Keratinocyte (primary cell): Measurements from ENCODE around the gene UMAD1. TPM values are rescaled to one million over a fixed set of nuclear protein-coding genes. Genes with fewer than 3 reads are reported as not detected.

Experiments used
- DNase-seq: peaks from one replicate; pipeline ENCODE4 v3.0.0-alpha.2; 2011; ENCODE audit warnings: low read depth, missing footprints, low spot score
- FAIRE-seq: peaks from 2 replicates; lab custom pipeline; 2011; peaks lifted over from hg19 to GRCh38; lab: Jason Lieb, UNC
- H2AFZ ChIP-seq: 2 replicates; pipeline ENCODE4 v1.6.0; 2012; ENCODE audit warnings: low read length, control low read depth, inconsistent platforms; ENCODE audit not compliant: control insufficient read depth
- H3K27ac ChIP-seq: 2 replicates; pipeline ENCODE4 v1.5.1; 2011; ENCODE audit warnings: low read length; ENCODE audit not compliant: control insufficient read depth, insufficient read depth
- H3K27me3 ChIP-seq: 3 replicates; pipeline ENCODE4 v1.6.0; 2011; ENCODE audit warnings: low read length; ENCODE audit not compliant: control insufficient read depth, insufficient read depth; ENCODE audit errors: extremely low read depth
- H3K36me3 ChIP-seq, 2 experiments: 2 replicates in 1 of 2; 3 replicates in 1 of 2; pipeline ENCODE4 v1.5.1; 2011; ENCODE audit warnings: low read length in 2 of 2, mild to moderate bottlenecking in 1 of 2; ENCODE audit not compliant: control insufficient read depth in 2 of 2, insufficient read depth in 2 of 2; ENCODE audit errors: extremely low read depth in 1 of 2
- H3K4me1 ChIP-seq: 3 replicates; pipeline ENCODE4 v1.5.1; 2011; ENCODE audit warnings: low read length; ENCODE audit not compliant: control insufficient read depth, insufficient read depth; ENCODE audit errors: extremely low read depth
- H3K4me2 ChIP-seq: 3 replicates; pipeline ENCODE4 v1.6.0; 2011; ENCODE audit warnings: low read depth, low read length; ENCODE audit not compliant: control insufficient read depth, insufficient read depth; ENCODE audit errors: extremely low read depth
- H3K4me3 ChIP-seq, 3 experiments: fragments of 200-600 bp in 1 of 3; sonication (generic) in 1 of 3; 2 replicates in 2 of 3; 3 replicates in 1 of 3; pipeline ENCODE4 v1.5.1; 2011 to 2016; ENCODE audit warnings: low read length in 3 of 3, mild to moderate bottlenecking in 3 of 3, control low read depth in 2 of 3, inconsistent platforms in 1 of 3, low read depth in 1 of 3, mixed read lengths in 1 of 3, mixed run types in 1 of 3, moderate library complexity in 1 of 3; ENCODE audit not compliant: control insufficient read depth in 2 of 3, insufficient read depth in 2 of 3; ENCODE audit errors: extremely low read depth in 1 of 3
- H3K79me2 ChIP-seq: 2 replicates; pipeline ENCODE4 v1.6.0; 2012; ENCODE audit warnings: low read length; ENCODE audit not compliant: control insufficient read depth, insufficient read depth
- H3K9ac ChIP-seq: 3 replicates; pipeline ENCODE4 v1.6.0; 2011; ENCODE audit warnings: low read length; ENCODE audit not compliant: control insufficient read depth, insufficient read depth; ENCODE audit errors: extremely low read depth
- H3K9me1 ChIP-seq: 3 replicates; pipeline ENCODE4 v1.6.0; 2011; ENCODE audit warnings: low read length; ENCODE audit not compliant: control insufficient read depth, insufficient read depth; ENCODE audit errors: extremely low read depth
- H3K9me3 ChIP-seq: 2 replicates; pipeline ENCODE4 v1.5.1; 2012; ENCODE audit warnings: low read depth, low read length; ENCODE audit not compliant: control insufficient read depth
- H4K20me1 ChIP-seq: 3 replicates; pipeline ENCODE4 v1.6.0; 2011; ENCODE audit warnings: low read length; ENCODE audit not compliant: control insufficient read depth, insufficient read depth; ENCODE audit errors: extremely low read depth
- CTCF ChIP-seq, 3 experiments: IDR thresholded peaks in 1 of 3; conservative IDR thresholded peaks in 1 of 3; optimal IDR thresholded peaks in 1 of 3; 2 replicates in 2 of 3; 3 replicates in 1 of 3; pipeline versions ENCODE3 to v1.5.1; 2011; ENCODE audit warnings: low read length in 3 of 3, mild to moderate bottlenecking in 3 of 3, moderate library complexity in 2 of 3, control low read depth in 1 of 3, inconsistent platforms in 1 of 3; ENCODE audit not compliant: insufficient read depth in 2 of 3; ENCODE audit errors: extremely low read depth in 1 of 3
- EZH2 ChIP-seq: IDR thresholded peaks from one replicate; pipeline ENCODE4 v1.6.1; 2012; ENCODE audit warnings: inconsistent platforms, mild to moderate bottlenecking, low read length, moderate library complexity
- dilution Hi-C: fragments of 300-500 bp; cut with MboI; formaldehyde crosslinking; loops from one replicate; pipeline ENCODE4 v1.7.0; 2020; ENCODE audit warnings: low sequenced_read_pairs; ENCODE audit not compliant: extremely low pct_ligation_motif_present
- polyA plus RNA-seq, 5 experiments: library from polyadenylated mRNA; depleted of rRNA in 3 of 5; stranded (reverse) in 3 of 5; stranded (forward) in 1 of 5; unstranded in 1 of 5; fragments of >200 nt; gene quantifications; 1 replicate in 1 of 5; 2 replicates in 3 of 5; 3 replicates in 1 of 5; pipeline versions ENCODE4 v1.2.1 to v1.2.3, GENCODE V29; 2011 to 2012; ENCODE audit warnings: missing spikeins in 2 of 5, low read depth in 1 of 5, low replicate concordance in 1 of 5

UMAD1 gene
- polyA plus RNA-seq, 1 donor (not counting 4 experiments of a cell fraction or from before 2014, with no cell fraction given) = 18.2 TPM

- H4K20me1 ChIP-seq = no peaks in the 10 kb centered on the region
- no peaks in the 10 kb centered on the region for H3K36me3 ChIP-seq
- FAIRE-seq (no peak), DNase-seq (no peak)
- H3K27ac ChIP-seq = no peak overlapping the region
- H3K4me1 ChIP-seq = no peaks in the 10 kb centered on the region
- H3K27me3 ChIP-seq = no peaks in the 10 kb centered on the region
- no peaks in the 10 kb centered on the region for H3K9me3 ChIP-seq
- H3K79me2 ChIP-seq = no peaks in the 10 kb centered on the region
- no peak overlapping the region for H3K9ac ChIP-seq
- H3K4me3 ChIP-seq = no peak overlapping the region
- dilution Hi-C loops = no loop called here
- TF ChIP-seq EZH2 (no peak), CTCF (optimal IDR thresholded peaks at IDR 0.05 in 1 of 3, IDR thresholded peaks at IDR 0.05 in 1 of 3, conservative IDR thresholded peaks at IDR 0.05 in 1 of 3; ENCODE audit: extremely low read depth in 1 of 3, insufficient read depth in 2 of 3, low read length in 3 of 3) (no peak)
- H3K4me2 ChIP-seq = no peak overlapping the region
- no peaks in the 10 kb centered on the region for H3K9me1 ChIP-seq
- H2AFZ ChIP-seq = no peak overlapping the region
These were observed 19.8 kb upstream of the UMAD1 start for GRCh38 chr7:7620644-7621210.

- H3K9ac ChIP-seq = no peak overlapping the region
- H3K27me3 ChIP-seq = no peaks in the 10 kb centered on the region
- H3K27ac ChIP-seq = no peak overlapping the region
- H2AFZ ChIP-seq = no peak overlapping the region
- no peaks in the 10 kb centered on the region for H4K20me1 ChIP-seq
- H3K4me2 ChIP-seq = no peak overlapping the region
- no peak for TF ChIP-seq CTCF (optimal IDR thresholded peaks at IDR 0.05 in 1 of 3, IDR thresholded peaks at IDR 0.05 in 1 of 3, conservative IDR thresholded peaks at IDR 0.05 in 1 of 3; ENCODE audit: extremely low read depth in 1 of 3, insufficient read depth in 2 of 3, low read length in 3 of 3)
- TF ChIP-seq EZH2 = no peak
- H3K9me3 ChIP-seq = no peaks in the 10 kb centered on the region
- no peak for FAIRE-seq
- H3K4me1 ChIP-seq = no peaks in the 10 kb centered on the region
- H3K9me1 ChIP-seq = no peaks in the 10 kb centered on the region
- H3K4me3 ChIP-seq = no peak overlapping the region
- H3K36me3 ChIP-seq = no peaks in the 10 kb centered on the region
- no peak for DNase-seq
- dilution Hi-C loops = no loop called here
- H3K79me2 ChIP-seq = no peaks in the 10 kb centered on the region
These were observed 12.1 kb upstream of the UMAD1 start for GRCh38 chr7:7628476-7628875.
